GM19025 (cell line): ENCODE measurements around the gene GRAP2.

Experiments used
- ATAC-seq: cut with Tn5 transposase; IDR thresholded peaks from one replicate; pipeline ENCODE4 v1.9.1; 2021; ENCODE audit warnings: mild to moderate bottlenecking, low read depth, moderate library complexity; ENCODE audit not compliant: unreplicated experiment

The GRAP2 gene

DNA sequence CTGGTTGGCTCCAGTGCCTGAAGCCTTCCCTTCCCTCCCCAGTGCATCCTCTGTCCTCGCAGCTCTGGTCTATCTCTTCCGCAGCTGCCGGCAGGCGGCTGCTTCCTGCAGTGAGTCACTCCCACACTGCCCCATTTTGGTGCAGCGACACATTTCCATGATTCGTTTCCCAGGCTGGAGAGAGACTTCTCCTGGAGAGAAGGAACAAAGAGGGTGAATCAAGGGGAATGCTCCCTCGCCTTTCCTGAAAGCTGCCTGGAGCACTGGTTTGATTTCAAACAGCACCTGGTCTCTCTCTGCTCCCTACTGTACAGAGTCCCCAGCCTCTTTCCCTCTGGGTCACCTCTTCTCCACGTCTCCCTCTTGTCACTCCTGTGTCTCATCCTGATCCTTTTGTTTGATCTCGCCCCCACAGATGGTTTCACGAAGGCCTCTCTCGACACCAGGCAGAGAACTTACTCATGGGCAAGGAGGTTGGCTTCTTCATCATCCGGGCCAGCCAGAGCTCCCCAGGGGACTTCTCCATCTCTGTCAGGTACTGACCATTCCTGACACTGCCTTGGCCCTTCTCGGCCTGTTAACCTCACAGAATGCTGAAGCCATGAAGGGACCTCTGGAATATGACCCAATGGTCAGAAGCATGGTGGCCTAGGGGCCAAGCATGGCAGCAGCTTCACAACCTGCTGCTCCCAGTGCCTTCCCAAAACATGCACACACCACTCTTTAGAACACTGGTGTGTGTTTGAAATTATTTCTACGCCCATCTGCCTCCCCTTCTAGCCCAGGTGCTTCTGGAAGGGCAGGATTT lies 59.0 kb downstream of the GRAP2 start, which contains the start of gene TMA7B:
TSS of gene TMA7B (plus strand) at position 758 of the 808 bp plus-strand sequence. CDS start 3,978 bp downstream, outside the sequence.
- ATAC-seq = no peak

DNA sequence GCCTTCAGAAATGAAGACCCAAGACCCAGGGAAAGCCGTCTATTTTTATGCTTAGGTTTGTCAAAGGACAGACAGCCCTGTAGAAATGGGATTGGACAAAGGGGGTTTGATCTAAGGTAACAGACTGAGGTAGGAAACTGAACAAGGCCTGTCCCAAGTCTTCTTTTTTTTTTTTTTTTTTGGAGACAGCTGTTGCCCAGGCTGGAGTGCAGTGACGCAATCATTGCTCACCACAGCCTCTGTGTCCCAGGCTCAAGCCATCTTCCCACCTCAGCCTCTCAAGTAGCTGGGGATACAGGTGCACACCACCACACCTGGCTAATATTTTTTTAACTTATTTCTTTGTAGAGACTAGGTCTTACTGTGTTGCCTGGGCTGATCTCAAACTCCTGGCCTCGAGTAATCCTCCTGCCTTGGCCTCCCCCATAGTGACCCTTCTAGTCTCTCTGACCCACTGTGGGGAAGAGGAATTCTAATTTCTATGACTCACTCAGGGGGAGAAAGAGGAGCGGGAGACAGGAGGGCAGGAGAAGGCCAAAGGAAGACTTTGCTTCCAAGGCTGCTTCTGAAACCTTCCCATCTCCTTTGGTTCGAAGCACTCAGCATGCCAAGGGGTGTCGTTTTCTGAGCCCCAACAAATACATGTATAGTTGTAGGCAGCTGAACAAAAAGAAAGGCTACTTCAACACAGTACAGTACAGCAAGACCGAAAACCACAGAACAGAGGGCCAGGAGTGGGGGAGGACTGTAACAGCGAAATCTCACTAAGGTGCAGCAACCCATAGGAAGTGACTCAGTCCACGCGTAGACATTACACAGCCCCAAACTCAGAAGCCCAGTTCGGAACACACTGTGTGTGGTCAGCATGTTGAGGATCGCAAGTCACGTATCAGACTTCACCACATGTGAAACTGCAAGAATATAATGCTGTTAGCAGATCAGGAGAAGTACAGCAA lies 60.2 kb downstream of the GRAP2 start:
- peak; percentile 77 for ATAC-seq

GRCh38 chr22:39962071-39962470 lies 61.2 kb downstream of the GRAP2 start:
- no peak for ATAC-seq

GRCh38 chr22:39965748-39966147 lies 64.9 kb downstream of the GRAP2 start:
- ATAC-seq = no peak

- ATAC-seq = no peak
Observed at GRCh38 chr22:39966470-39966869, 65.6 kb downstream of the GRAP2 start.

- ATAC-seq = no peak
Observed at GRCh38 chr22:39967103-39967829, 66.4 kb downstream of the GRAP2 start.

DNA sequence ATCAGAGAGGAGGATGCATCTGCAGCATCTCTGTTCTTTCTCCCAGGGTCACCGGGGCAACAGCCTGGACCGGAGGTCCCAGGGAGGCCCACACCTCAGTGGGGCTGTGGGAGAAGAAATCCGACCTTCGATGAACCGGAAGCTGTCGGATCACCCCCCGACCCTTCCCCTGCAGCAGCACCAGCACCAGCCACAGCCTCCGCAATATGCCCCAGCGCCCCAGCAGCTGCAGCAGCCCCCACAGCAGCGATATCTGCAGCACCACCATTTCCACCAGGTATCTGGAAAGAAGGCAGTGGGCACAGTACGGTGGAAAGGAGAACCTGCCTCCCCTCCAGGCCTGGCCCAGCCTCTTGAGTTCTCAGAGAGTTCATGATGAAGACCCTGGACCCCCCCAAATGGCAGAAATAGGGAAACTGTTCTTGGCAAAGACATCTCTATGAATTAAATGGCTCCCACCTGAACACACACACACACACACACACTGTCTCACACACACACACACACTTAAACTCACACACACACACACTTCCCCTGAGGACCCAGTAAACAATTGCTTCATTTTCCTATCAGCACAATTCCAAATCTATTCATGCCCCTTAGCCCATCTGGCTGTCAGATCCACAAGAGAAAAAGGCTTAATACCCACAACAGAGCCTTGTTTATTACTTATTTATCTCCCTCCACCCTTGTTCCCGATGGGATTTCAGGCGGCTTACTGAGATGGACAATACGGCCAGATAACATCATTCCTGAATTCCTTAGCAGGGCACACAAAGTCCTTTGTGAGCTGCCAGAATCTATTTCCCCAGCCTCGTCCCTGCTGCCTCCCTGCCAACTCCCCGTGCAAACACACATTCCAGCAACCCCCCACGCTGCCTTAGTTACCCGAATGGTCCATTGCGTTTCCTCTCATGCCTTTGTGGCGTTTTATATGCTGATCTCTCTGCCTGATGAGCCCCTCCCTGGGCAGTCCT lies 67.4 kb downstream of the GRAP2 start:
- ATAC-seq = no peak

DNA sequence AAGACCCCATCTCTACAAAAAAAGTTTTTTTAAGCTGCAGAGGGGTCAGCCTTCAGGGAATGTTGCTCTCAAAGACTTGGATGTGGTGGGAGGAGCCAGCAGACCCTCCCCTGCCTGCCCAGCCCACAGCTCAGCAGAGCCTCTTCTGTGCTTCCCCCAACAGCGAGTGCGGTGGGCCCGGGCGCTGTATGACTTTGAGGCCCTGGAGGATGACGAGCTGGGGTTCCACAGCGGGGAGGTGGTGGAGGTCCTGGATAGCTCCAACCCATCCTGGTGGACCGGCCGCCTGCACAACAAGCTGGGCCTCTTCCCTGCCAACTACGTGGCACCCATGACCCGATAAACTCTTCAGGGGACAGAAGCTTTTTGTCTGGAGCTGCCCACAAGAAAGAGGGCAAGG lies 69.9 kb downstream of the GRAP2 start:
- ATAC-seq = no peak

DNA sequence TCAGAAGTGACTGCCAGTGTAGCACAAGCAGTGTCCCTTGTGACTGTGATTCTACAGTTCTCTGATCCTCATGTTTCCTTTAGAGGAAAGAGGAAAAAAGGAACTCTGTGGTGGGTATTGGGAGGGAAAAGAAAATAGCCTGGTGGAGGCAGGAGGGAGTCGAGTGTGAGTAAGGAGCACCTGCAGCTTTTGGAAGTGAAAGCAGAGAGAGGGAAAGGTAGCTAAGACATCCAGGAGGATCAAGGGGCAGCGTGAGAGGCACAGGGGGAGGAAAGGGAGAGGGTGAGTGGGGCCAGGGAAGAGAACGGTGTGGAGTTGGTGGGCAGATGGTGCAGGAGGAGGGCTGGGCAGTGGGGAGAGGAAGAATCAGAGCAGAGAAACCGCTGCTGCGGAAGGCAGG lies 71.8 kb downstream of the GRAP2 start:
- no peak for ATAC-seq

DNA sequence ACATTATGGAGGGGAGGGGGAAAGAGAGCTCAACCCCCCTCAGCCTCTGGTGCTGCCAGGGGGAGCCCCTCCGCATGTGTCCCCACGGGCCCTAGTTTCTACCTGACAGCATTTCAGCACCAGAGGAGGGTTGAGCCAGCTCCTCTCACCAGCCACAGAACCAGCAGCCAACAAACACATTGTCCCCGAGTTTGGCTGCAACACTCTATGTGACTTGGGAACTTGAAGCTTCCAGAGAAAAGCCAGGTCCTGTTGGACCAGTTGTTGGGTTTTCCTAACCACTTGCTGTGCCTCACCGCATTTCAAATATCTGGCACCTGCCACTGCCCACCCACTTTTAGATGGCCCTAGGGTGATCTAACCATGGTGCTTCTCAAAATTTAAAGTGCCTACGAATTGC lies 72.8 kb downstream of the GRAP2 start:
- ATAC-seq = no peak

GRCh38 chr22:39974065-39974464 lies 73.2 kb downstream of the GRAP2 start:
- no peak for ATAC-seq

DNA sequence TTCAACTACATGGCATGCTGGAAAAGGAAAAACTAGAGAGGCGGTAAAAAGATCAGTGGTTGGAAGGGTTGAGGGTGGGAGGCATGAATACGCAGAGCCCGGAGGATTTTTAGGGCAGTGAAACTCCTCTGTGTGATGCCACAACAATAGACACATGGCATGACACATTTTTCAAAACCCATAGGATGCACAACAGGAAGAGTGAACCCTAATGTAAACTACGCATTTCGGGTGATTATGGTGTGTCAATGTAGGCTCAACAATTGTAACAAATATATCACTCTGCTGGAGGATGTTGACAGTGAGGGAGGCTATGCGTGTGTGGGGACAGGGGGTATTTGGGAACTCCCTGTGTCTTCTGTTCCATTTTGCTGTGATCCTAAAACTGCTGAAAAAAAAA lies 78.2 kb downstream of the GRAP2 start:
- no peak for ATAC-seq

- ATAC-seq = no peak
Observed at GRCh38 chr22:39979458-39979857, 78.6 kb downstream of the GRAP2 start.

DNA sequence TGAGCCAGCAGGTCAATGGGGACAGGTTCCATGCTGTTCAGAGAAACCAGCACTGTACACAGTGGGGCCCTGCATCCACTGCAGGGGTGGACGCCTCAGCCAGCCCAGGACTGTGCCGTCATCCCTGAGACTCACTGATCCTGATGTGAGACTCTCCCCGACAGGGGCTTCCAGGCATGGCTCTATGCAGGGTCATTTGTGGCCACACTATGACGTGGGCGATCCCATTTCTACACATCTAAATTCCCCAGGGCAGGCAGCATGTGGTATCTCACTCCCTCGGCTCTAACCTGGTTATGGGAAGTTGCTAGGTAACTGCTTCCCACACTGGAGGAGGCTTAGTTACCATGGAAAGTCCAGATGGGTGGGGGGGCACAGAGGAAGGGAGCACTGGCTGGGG lies 79.7 kb downstream of the GRAP2 start:
- no peak for ATAC-seq

- no peak for ATAC-seq
Observed at GRCh38 chr22:39983346-39983745, 82.5 kb downstream of the GRAP2 start.

DNA sequence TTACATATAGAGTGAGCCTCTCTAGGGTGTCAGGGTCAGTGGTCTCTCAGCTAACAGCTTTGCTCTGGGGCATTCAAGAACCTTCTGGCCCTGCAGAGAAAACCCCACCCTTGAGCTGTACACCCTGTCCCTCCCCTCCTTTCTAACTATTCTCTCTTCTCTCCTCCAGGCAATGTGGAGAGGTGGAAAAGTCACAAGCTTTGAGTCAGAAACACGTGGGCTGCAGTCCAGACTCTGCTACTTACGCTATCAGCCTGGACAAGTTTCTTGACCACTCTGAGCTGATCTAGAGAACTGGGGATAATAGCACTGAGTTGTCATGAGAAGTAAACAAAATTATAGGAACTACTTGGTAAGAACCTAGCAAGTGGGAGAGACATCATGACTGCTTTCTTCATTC lies 83.1 kb downstream of the GRAP2 start:
- no peak for ATAC-seq

DNA sequence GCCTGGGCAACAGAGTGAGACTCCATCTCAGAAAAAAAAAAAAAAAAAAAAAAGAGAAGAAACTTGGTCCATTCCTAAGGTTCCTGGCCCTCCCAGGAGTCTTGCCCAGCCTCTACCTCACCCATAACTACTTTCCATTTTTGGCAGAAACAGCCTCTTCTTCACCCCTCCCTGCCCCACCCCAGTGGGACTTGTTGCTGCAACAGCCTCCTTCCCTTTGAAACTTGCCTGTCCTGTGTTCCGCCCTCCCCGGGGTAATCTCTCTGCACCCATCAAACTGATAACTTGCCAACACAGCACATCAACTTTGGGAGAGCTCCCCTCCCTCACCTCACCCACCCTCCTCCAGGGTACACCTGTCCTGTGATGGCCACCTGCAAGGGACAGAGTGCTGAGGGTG lies 83.9 kb downstream of the GRAP2 start:
- no peak for ATAC-seq

GRCh38 chr22:39985383-39986035 lies 84.6 kb downstream of the GRAP2 start:
- no peak for ATAC-seq
